HG03108 (cell line): ENCODE results near the gene NPTX2.
"Not testable (repeated sequence)": the region's sequence is repeated elsewhere in the genome, so short reads cannot be mapped to it uniquely, and the experiment has no call there.

Experiments
- ATAC-seq: cut with Tn5 transposase; IDR thresholded peaks from one replicate; pipeline ENCODE4 v1.9.1; 2021; ENCODE audit warnings: moderate library complexity; ENCODE audit not compliant: unreplicated experiment

NPTX2 gene

GRCh38 chr7:98617051-98617959 lies at the start of gene NPTX2:
TSS of gene NPTX2 (plus strand) at chr7:98617285. CDS start at chr7:98617462, 177 bp downstream.
- ATAC-seq: no peak

GRCh38 chr7:98567991-98568390 lies 49.1 kb upstream of the NPTX2 start:
- no peak for ATAC-seq

- ATAC-seq: no peak
Observed at GRCh38 chr7:98568891-98569290, 48.2 kb upstream of the NPTX2 start.

GRCh38 chr7:98569691-98570337 lies 47.3 kb upstream of the NPTX2 start:
- ATAC-seq: no peak

DNA sequence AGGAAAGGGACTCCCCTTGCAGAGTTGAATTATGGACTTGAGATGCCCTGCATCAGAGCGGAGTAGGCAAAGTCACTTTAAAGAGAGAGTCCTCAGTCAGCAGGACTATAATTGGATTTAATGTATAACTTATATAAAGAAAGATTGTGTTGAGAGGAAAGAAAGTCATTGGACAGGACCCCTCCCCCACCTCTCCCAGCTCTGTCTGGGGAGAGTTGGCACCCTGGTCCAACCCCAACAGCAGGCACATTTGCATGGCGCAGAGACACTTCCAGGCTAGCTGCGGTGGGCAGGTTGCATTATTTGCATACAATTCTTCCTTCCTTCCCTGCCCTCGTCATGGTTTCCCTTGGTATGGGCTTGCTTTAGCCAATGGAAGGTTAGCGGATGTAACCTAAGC lies 46.1 kb upstream of the NPTX2 start:
- ATAC-seq: no peak

- no peak for ATAC-seq
Observed at GRCh38 chr7:98571986-98572385, 45.1 kb upstream of the NPTX2 start.

- ATAC-seq: not testable (repeated sequence)
Observed at GRCh38 chr7:98572716-98573115, 44.4 kb upstream of the NPTX2 start.

- ATAC-seq: no peak
Observed at GRCh38 chr7:98573816-98574215, 43.3 kb upstream of the NPTX2 start.

DNA sequence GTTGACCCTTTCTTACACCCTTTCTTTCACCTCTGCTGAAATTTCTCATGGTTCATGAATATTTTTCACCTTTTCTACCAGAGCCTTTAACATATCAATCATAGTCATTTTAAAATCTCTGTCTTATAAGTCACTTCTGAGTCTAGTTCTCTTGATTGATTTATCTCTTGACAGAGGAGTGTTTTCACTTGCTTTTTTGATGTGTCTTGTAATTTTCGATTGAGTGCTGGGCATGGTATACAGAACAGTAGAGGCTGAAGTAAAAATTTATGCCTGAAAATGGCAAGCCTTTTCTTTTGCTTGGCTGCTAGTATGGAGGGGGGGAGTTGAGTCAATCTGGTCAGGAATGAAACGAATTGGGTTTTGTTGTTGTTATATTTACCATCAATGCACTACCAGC lies 41.2 kb upstream of the NPTX2 start:
- no peak for ATAC-seq

DNA sequence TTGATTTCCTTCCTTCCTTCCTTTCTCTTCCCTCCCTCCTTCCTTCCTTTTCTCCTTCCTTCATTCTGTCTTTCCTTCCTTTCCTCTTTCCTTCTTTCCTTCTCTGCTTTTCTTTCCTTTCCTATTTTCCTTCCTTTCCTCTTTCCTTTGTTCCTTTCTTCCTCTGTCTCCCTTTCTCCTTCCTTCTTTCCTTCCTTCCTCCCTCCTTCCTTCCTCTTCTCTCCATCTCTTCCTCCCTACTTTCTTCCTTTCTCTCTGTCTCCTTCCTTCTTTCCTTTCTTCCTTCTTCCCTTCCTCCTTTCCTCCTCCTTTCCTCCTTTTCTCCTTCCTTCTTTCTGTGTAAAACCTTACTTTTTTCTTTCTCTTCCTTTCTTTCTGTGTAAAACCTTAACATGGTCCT lies 32.3 kb upstream of the NPTX2 start:
- ATAC-seq: no peak

DNA sequence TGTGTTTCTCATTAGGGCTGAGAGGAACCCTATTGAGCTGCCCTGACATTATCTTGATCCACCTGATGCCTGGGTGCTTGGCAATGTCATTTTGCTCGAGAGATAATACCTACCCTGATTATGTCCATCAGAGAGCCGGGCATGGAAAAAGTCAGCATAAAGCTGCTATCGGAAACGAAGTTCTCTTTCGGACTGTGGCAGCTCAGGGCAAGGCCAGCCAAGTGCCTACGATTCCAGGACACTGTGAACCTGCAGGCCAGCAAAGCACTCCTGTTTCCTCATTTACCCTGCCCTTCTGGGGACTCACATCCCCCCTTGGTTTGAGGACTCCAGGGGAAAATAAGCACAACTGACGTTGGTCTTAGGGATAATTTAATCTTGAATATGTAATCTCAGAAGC lies 25.2 kb upstream of the NPTX2 start:
- no peak for ATAC-seq

GRCh38 chr7:98594348-98594747 lies 22.7 kb upstream of the NPTX2 start:
- no peak for ATAC-seq

GRCh38 chr7:98594787-98595186 lies 22.3 kb upstream of the NPTX2 start:
- ATAC-seq: no peak

DNA sequence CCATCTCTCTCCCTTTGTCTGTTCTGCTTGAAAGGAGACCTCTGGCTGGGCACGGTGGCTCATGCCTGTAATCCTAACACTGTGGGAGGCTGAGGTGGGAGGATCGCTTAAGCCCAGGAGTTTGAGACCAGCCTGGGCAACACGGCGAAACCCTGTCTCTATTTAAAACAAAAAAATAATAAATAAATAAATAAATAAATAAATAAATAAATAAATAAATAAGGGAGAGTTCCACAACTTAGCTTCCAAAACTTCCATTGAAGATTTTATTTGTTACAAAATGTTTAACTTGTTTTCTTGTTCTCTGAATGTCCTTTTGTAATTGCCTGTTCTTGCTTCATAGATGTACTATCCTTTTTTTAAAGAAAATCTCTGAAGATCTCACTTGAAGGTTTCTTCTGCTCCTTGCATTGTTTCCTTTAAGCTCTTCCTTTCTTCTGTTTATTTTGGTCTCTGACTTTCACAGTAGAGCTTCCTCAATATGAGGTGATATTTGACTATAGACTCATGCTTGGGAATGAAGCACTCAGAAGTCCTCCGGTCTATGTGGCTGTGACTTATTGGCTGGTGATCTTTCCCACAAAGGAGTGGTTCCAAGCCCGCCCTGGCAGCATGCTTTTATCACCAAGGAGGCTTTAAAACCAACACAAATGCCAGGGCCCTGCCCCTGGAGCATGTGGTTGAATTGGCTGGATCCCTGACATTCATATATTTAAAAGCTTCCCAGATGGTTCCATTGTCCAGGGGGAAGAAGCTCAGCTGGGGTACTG lies 18.1 kb upstream of the NPTX2 start:
- no peak for ATAC-seq

- no peak for ATAC-seq
Observed at GRCh38 chr7:98599886-98600285, 17.2 kb upstream of the NPTX2 start.

GRCh38 chr7:98602755-98603398 lies 14.2 kb upstream of the NPTX2 start:
- ATAC-seq: no peak

- ATAC-seq: no peak
Observed at GRCh38 chr7:98603399-98603788, 13.7 kb upstream of the NPTX2 start.

- no peak for ATAC-seq
Observed at GRCh38 chr7:98613601-98614425, 3.3 kb upstream of the NPTX2 start.

GRCh38 chr7:98616381-98617050 lies 569 bp upstream of the NPTX2 start:
- no peak for ATAC-seq

DNA sequence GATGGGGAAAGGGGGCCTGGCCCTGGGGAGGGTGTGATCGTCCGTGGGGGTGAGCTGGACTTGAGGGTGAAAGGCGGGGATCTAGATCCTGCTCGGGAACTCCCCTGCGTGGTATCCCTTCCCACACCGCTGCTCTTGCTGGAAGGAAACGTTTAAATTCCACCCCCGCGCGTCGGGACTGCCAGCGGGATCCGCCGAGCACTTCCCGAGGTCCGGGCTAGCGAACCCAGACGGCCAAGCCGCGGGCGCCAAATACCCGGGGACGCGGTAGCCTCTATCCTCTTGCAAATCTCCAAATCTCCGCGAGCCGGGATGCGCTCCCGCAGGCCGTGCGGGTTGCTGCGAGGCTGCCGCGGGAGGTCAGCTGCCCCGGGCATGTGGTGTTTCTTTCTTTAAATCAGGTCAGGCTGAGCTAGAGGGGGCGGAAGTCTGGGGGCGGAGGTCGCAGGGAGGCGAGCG lies 904 bp downstream of the NPTX2 start:
- ATAC-seq: no peak
